ENCODE measurements around the gene KRTCAP2.

KRTCAP2 gene

GRCh38 chr1:155126556-155127104 lies 46.5 kb downstream of the KRTCAP2 start:
- H3K4me3 ChIP-seq (ENCODE audit: low read depth, low read length) = peak overlapping the region; percentile 52
- no peak for TF ChIP-seq CTCF (conservative IDR thresholded peaks at IDR 0.05; ENCODE audit: low read depth, low read length)
- peak; percentile 48 for DNase-seq (ENCODE audit: low read depth)

GRCh38 chr1:155125946-155126555 lies 47.1 kb downstream of the KRTCAP2 start:
- peak overlapping the region; percentile 52 for H3K4me3 ChIP-seq (ENCODE audit: low read depth, low read length)
- TF ChIP-seq CTCF (conservative IDR thresholded peaks at IDR 0.05; ENCODE audit: low read depth, low read length) = no peak
- peak; percentile 52 for DNase-seq (ENCODE audit: low read depth)

GRCh38 chr1:155125511-155125945 lies 47.6 kb downstream of the KRTCAP2 start:
- H3K4me3 ChIP-seq (ENCODE audit: low read depth, low read length) = no peak overlapping the region
- DNase-seq (ENCODE audit: low read depth) = peak; percentile 11

GRCh38 chr1:155124503-155125463 lies 48.3 kb downstream of the KRTCAP2 start:
- DNase-seq (ENCODE audit: low read depth) = peak; percentile 21
- TF ChIP-seq CTCF (conservative IDR thresholded peaks at IDR 0.05; ENCODE audit: low read depth, low read length) = no peak
- no peak overlapping the region for H3K4me3 ChIP-seq (ENCODE audit: low read depth, low read length)

More at GRCh38 chr1:155125511-155125945, 47.6 kb downstream of the KRTCAP2 start:
- TF ChIP-seq CTCF (conservative IDR thresholded peaks at IDR 0.05; ENCODE audit: low read depth, low read length) = no peak

- H3K4me3 ChIP-seq (ENCODE audit: low read depth, low read length) = no peak overlapping the region
- TF ChIP-seq CTCF (conservative IDR thresholded peaks at IDR 0.05; ENCODE audit: low read depth, low read length) = no peak
- no peak for DNase-seq (ENCODE audit: low read depth)
Observed at GRCh38 chr1:155123801-155124200, 49.3 kb downstream of the KRTCAP2 start.

GRCh38 chr1:155122308-155122707 lies 50.8 kb downstream of the KRTCAP2 start:
- no peak overlapping the region for H3K4me3 ChIP-seq (ENCODE audit: low read depth, low read length)
- no peak for DNase-seq (ENCODE audit: low read depth)
- no peak for TF ChIP-seq CTCF (conservative IDR thresholded peaks at IDR 0.05; ENCODE audit: low read depth, low read length)
